ENCODE data around the gene ENPP4.

Gene ENPP4

DNA sequence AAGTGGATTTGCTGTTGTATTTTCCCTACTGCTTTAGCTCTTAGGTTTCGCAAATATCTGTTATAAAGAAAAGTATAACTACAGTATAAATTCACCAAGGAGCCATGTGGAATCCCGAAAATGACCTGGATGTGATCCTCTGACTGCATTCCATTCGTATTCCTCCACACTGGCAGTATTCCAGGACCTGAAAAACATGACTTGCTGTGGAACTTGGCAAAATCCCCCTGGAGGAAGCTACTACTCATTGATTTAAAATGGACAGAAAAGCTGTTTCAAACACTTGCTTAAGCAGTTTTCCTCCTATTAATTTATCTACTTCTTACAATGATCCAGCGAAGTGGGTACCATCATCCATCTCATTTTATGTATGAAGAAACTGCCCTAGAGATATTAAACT is 54.3 kb downstream of the ENPP4 start:
- no peak for ATAC-seq
- TF ChIP-seq ISL1 (CRISPR knock-in tag; IDR thresholded peaks at IDR 0.05), result no peak
- TF ChIP-seq, protein P1, sequence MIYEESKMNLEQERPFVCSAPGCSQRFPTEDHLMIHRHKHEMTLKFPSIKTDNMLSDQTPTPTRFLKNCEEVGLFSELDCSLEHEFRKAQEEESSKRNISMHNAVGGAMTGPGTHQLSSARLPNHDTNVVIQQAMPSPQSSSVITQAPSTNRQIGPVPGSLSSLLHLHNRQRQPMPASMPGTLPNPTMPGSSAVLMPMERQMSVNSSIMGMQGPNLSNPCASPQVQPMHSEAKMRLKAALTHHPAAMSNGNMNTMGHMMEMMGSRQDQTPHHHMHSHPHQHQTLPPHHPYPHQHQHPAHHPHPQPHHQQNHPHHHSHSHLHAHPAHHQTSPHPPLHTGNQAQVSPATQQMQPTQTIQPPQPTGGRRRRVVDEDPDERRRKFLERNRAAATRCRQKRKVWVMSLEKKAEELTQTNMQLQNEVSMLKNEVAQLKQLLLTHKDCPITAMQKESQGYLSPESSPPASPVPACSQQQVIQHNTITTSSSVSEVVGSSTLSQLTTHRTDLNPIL (CRISPR knock-in tag; IDR thresholded peaks at IDR 0.05; ENCODE audit: low read depth), result no peak
- TF ChIP-seq OSR1 (CRISPR knock-in tag; IDR thresholded peaks at IDR 0.05), result no peak
- no peak for TF ChIP-seq ZFP30 (CRISPR knock-in tag; IDR thresholded peaks at IDR 0.05)
- TF ChIP-seq ZC3H10 (CRISPR knock-in tag; IDR thresholded peaks at IDR 0.05), result no peak
- TF ChIP-seq RARB (CRISPR knock-in tag; IDR thresholded peaks at IDR 0.05), result no peak
- no peak for TF ChIP-seq ZNF565 (CRISPR knock-in tag; conservative IDR thresholded peaks at IDR 0.05; ENCODE audit: low read depth)
- TF ChIP-seq, protein P2, sequence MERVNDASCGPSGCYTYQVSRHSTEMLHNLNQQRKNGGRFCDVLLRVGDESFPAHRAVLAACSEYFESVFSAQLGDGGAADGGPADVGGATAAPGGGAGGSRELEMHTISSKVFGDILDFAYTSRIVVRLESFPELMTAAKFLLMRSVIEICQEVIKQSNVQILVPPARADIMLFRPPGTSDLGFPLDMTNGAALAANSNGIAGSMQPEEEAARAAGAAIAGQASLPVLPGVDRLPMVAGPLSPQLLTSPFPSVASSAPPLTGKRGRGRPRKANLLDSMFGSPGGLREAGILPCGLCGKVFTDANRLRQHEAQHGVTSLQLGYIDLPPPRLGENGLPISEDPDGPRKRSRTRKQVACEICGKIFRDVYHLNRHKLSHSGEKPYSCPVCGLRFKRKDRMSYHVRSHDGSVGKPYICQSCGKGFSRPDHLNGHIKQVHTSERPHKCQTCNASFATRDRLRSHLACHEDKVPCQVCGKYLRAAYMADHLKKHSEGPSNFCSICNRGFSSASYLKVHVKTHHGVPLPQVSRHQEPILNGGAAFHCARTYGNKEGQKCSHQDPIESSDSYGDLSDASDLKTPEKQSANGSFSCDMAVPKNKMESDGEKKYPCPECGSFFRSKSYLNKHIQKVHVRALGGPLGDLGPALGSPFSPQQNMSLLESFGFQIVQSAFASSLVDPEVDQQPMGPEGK (CRISPR knock-in tag; IDR thresholded peaks at IDR 0.05; ENCODE audit: borderline replicate concordance), result no peak
- no peak for TF ChIP-seq ZFP3 (CRISPR knock-in tag; IDR thresholded peaks at IDR 0.05)
- TF ChIP-seq, protein P3, sequence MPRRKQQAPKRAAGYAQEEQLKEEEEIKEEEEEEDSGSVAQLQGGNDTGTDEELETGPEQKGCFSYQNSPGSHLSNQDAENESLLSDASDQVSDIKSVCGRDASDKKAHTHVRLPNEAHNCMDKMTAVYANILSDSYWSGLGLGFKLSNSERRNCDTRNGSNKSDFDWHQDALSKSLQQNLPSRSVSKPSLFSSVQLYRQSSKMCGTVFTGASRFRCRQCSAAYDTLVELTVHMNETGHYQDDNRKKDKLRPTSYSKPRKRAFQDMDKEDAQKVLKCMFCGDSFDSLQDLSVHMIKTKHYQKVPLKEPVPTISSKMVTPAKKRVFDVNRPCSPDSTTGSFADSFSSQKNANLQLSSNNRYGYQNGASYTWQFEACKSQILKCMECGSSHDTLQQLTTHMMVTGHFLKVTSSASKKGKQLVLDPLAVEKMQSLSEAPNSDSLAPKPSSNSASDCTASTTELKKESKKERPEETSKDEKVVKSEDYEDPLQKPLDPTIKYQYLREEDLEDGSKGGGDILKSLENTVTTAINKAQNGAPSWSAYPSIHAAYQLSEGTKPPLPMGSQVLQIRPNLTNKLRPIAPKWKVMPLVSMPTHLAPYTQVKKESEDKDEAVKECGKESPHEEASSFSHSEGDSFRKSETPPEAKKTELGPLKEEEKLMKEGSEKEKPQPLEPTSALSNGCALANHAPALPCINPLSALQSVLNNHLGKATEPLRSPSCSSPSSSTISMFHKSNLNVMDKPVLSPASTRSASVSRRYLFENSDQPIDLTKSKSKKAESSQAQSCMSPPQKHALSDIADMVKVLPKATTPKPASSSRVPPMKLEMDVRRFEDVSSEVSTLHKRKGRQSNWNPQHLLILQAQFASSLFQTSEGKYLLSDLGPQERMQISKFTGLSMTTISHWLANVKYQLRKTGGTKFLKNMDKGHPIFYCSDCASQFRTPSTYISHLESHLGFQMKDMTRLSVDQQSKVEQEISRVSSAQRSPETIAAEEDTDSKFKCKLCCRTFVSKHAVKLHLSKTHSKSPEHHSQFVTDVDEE (CRISPR knock-in tag; IDR thresholded peaks at IDR 0.05), result no peak
- no peak for TF ChIP-seq GLIS3 (CRISPR knock-in tag; IDR thresholded peaks at IDR 0.05)
- no peak for TF ChIP-seq CSDC2 (CRISPR knock-in tag; IDR thresholded peaks at IDR 0.05)
- TF ChIP-seq ZNF8 (CRISPR knock-in tag; IDR thresholded peaks at IDR 0.05), result no peak
- TF ChIP-seq TCF4 (CRISPR knock-in tag; IDR thresholded peaks at IDR 0.05; ENCODE audit: borderline replicate concordance), result no peak
- TF ChIP-seq PPARA (CRISPR knock-in tag; IDR thresholded peaks at IDR 0.05; ENCODE audit: borderline replicate concordance), result no peak
- TF ChIP-seq, protein P4, sequence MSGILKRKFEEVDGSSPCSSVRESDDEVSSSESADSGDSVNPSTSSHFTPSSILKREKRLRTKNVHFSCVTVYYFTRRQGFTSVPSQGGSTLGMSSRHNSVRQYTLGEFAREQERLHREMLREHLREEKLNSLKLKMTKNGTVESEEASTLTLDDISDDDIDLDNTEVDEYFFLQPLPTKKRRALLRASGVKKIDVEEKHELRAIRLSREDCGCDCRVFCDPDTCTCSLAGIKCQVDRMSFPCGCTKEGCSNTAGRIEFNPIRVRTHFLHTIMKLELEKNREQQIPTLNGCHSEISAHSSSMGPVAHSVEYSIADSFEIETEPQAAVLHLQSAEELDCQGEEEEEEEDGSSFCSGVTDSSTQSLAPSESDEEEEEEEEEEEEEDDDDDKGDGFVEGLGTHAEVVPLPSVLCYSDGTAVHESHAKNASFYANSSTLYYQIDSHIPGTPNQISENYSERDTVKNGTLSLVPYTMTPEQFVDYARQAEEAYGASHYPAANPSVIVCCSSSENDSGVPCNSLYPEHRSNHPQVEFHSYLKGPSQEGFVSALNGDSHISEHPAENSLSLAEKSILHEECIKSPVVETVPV (CRISPR knock-in tag; IDR thresholded peaks at IDR 0.05), result no peak

DNA sequence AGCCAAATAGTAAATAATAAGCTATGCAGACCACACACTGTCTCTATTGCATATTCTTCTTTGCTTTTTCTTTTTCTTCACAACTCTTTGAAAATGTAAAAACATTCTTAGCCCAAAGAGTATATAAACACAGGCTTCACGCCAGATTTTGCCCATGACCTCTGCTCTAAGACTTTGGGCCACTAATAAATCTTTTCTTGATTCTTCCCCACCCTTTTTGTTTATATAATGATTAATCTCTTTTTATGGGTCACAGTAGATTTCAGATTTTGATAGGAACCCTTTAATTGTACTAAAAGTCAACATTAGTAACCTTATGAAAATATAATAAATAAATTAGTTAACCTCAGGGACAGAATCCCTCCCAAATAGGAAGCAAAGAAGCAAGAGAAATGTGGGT is 56.8 kb downstream of the ENPP4 start:
- no peak for ATAC-seq
- no peak for TF ChIP-seq RARB (CRISPR knock-in tag; IDR thresholded peaks at IDR 0.05)
- TF ChIP-seq TCF4 (CRISPR knock-in tag; IDR thresholded peaks at IDR 0.05; ENCODE audit: borderline replicate concordance), result no peak
- TF ChIP-seq TOX (CRISPR knock-in tag; IDR thresholded peaks at IDR 0.05; ENCODE audit: borderline replicate concordance), result no peak

DNA sequence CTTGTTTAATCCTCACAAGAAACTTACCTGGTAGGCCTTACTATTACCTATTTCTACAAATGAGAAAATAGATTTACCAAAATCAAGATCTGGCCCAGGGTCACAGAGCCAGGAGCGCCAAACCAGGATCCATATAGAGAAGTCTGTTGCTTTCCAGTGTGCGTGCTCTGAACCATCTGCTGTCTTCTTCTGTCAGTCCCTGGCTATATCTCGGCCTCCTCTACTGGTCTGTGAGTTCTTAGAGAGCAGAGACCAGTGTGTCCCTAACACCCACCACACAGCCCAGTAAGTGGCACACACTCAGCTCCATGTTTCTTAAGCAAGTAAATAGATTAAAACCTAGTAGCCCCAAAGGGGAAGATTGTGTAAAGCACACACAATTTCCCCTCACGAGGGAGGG is 59.9 kb downstream of the ENPP4 start:
- TF ChIP-seq BACH2 (CRISPR knock-in tag; IDR thresholded peaks at IDR 0.05; ENCODE audit: borderline replicate concordance) (no peak), TOX (CRISPR knock-in tag; IDR thresholded peaks at IDR 0.05; ENCODE audit: borderline replicate concordance) (no peak), ZC3H10 (CRISPR knock-in tag; IDR thresholded peaks at IDR 0.05) (no peak), PPARA (CRISPR knock-in tag; IDR thresholded peaks at IDR 0.05; ENCODE audit: borderline replicate concordance) (no peak), ZNF8 (CRISPR knock-in tag; IDR thresholded peaks at IDR 0.05) (no peak)
- TF ChIP-seq, protein P3 (CRISPR knock-in tag; IDR thresholded peaks at IDR 0.05), result no peak
- no peak for ATAC-seq

All from SK-N-SH treated with all-trans-retinoic acid at 6 μM for 48 hours (cell line).